HG03439 (cell line): ENCODE data around the gene GP1BB.

Experiments
- ATAC-seq: cut with Tn5 transposase; IDR thresholded peaks from one replicate; pipeline ENCODE4 v1.9.1; 2021; ENCODE audit warnings: mild to moderate bottlenecking, moderate library complexity; ENCODE audit not compliant: unreplicated experiment

GP1BB gene

GRCh38 chr22:19754701-19755144, 31.4 kb downstream of the GP1BB start:
- no peak for ATAC-seq

DNA sequence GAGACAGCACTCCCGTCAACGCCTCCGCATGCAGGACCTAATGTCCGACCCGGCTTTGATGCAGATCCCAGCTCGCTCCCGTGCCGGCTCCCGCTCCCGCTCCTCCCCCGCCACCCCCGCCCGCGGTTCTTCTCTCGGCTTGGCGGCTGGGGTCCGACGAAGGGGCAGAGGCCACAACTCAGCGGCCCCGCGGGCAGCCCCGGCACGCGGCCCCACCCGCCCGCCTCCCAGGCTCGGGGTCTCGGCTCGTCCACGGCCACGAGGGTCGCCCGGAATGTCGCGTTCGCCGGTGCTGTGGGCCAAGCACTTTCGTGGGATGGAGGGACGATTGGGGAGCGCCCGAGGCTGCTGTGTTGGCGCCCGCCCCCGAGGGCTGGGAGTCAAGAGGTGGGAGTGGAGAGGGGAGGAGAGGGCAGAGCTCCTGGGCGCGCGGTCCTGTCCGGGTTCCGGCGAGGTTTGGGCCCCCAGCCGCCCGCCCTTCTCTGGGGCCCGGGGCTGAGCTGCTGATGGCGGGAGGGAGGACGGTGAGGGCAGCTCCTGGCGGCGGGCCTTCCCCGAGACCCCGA, 31.9 kb downstream of the GP1BB start:
- ATAC-seq: no peak

DNA sequence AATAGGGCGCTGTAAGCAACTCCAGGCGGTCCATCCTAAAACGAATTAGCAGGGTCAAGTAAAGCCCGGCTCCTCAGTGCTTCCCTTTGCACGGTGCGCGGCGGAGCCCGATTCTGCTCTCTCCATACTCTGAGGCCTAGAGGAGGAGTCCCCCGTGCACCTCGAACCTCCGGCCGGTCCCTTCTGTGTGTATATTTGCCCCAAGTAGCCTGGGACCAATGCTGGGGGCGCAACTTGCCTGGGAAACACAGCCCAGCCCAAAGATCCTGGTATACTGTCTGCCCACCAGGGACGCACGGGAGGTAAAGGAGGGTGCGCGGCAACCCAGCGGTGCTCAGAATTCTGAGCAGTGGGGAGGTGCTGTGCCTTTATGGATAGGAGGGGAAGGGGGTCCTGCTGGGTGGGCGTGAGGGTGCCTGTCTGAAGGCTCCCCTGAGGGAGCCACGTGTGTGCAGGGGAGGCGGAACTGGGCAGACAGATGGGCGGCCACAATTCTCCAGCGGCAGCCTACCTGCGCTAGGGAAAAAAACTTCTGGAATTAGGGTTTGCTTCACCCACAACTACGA, 32.5 kb downstream of the GP1BB start:
- no peak for ATAC-seq

DNA sequence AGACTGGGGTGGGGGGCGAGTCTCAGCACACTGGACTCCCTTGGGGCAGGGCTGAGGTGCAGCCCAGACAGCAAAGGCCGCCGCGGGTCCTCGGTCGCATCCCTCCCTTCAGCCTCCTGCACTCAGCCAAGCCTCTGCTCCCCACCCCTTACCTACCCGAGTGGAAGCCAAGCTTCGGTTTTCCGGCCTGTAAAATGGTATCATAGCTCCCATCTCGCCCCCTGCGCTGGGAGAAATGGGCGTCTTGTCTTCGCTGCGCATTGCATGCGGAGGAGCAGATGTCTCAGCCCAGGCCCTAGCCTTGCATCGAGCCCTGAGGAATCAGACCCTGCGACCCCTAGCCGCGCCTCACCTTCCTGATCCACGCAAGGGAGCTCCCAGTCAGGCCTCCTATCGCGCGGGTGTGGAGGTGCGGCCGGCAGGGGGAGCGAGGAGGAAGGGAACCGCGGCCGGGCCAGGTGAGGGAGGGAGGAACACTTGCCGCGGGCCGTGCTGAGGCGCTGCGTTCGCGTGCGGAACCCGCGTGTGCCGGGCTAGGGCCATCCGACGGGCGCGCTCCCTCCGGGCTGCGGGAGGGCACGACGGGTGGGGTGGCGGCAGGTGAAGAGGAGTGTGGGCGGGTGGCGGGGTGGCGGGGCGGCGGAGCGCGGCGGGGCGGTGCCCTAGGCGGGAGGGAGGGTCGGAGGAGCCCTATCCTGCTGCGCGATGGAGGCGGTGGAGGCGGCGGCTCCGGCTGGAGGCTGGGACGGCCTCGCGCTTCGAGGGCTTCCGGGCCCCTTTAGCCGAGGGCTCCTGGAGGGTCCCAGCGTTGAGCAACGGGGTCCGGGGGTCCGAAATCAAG, 33.2 kb downstream of the GP1BB start:
- no peak for ATAC-seq

DNA sequence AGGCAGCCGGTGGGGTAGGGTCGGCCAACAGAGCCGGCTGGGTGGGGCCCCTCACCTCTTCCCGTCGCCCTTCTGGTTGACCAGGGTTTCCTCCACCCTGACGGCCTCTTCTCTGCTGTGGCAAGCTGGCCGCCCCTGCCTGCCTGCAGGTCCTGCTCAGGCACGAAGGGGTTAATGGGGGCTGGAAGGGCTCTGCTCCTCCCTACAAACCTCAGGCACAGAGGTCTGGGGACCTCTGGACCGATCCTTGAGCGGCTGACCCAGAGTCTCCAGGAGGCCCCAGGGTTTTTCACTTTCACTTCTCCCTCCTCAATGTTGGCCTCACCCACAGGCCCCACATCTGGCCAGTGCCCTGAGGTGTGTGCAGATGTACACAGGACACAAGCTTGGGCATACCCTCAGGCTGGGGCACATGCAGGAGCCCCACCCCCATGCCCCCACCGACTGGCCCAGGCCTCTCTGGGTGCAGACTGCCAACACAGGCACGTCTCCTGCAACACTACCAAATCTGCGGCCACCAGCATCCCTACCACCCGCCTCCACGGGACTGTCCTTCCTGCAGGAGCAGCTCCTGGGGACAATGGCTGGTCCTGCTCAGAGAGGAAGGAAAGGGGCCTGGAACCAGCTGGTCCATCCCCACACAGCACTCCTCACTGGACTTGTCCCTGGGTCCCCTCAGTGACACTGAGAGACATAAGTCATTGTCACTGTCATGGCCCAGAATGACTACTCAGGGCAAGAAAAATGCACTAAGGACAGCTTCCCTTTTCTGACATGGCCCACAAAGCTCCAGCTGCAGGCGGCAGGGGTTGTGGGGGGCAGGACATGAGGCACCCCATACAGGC, 34.0 kb downstream of the GP1BB start:
- ATAC-seq: no peak

GRCh38 chr22:19757985-19758895, 34.9 kb downstream of the GP1BB start:
- ATAC-seq: no peak

- ATAC-seq: no peak
Observed at GRCh38 chr22:19758896-19759426, 35.6 kb downstream of the GP1BB start.

GRCh38 chr22:19759427-19760057, 36.2 kb downstream of the GP1BB start:
- no peak for ATAC-seq

GRCh38 chr22:19760058-19760950, 37.0 kb downstream of the GP1BB start, which contains the start of gene TBX1:
Gene TBX1, plus strand, starts transcription at chr22:19760778. Its CDS starts 66 bp downstream, at chr22:19760844.
- no peak for ATAC-seq

- no peak for ATAC-seq
Observed at GRCh38 chr22:19760951-19761724, 37.8 kb downstream of the GP1BB start.

- no peak for ATAC-seq
Observed at GRCh38 chr22:19761725-19762567, 38.6 kb downstream of the GP1BB start.

GRCh38 chr22:19762568-19763457, 39.5 kb downstream of the GP1BB start:
- no peak for ATAC-seq

DNA sequence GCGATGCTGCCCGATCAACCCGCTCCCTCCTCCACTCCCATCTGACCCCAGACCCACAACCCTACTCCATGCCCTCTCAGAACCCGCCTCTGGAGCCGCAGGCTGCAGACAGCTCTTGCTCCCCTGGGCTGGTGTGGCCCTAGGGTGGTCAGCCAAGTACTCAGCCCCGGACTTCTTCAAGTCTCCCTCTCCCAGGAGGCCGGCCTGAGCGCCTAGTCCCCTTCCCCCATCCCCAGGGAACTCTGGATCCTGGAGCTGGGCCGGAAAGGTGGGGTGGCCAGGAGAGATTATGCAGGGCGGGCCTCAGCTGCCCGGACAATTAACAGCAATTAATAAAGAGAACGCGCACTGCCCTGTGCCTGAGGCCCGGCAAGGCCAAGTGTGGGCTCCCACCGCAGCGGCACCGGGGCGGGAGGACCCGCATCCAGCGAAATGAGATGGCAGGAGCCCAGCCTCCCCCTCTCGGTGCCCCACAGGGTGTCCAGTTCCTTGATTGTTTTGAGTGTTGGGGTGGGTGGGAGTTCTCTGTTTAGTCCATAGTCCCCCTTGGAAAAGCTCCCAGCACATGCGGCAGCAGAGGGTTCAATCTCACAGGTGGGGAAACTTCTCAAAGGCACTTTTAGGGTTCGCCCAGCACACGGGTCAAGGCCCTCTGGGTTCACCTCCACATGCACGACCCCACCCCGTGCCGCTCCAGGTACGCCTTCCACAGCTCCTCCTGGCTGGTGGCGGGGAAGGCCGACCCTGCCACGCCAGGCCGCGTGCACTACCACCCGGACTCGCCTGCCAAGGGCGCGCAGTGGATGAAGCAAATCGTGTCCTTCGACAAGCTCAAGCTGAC, 40.3 kb downstream of the GP1BB start:
- no peak for ATAC-seq

- no peak for ATAC-seq
Observed at GRCh38 chr22:19764299-19764593, 40.9 kb downstream of the GP1BB start.
